ENCODE results near the gene CX3CL1. TPM values are rescaled to one million over a fixed set of nuclear protein-coding genes. Genes with fewer than 3 reads are reported as not detected.

The CX3CL1 gene
- total RNA-seq, 4 donors from 2014 or later: 1.7 to 13.5 (median 1.8) TPM; not detected in 1

DNA sequence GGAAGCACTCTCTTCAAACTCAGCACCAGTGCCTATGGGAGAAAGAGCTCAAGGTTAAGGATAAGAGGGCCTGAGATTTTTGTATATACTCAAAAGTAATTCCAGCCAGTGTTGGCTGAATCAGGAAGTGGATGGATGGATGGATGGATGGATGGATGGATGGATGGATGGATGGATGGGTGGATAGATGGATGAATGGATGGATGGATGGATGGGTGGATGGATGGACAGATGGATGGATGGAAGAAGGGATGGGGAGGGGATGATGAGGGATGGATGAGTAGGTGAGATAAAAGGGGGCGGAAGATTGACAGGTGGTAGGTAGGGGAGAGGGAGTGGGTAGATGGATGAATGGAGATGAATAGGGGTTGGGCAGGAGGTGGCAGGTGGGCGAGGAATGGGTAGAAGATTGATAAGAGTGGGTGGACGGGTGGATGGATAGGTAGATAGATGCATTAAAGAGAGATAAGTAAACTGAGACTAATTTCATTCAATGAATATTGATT is 4.1 kb downstream of the CX3CL1 start:
- no peaks in the 10 kb centered on the region for H3K36me3 ChIP-seq
- no peaks in the 10 kb centered on the region for H3K9me3 ChIP-seq
- H3K27ac ChIP-seq: no peak overlapping the region
- in situ Hi-C loops (cut with MboI; ENCODE audit: low pct_ligation_motif_present in 1 of 4, low pct_unique_long_range_greater_than_20kb in 1 of 4, low sequenced_read_pairs in 3 of 4) (no loop called here), intact Hi-C loops (cut with DNase I; ENCODE audit: low total_unique reads) (no loop called here)
- no peaks in the 10 kb centered on the region for H3K27me3 ChIP-seq
- peaks cover 7 to 31% (median 14%) of the 10 kb centered on the region in 4 donors for H3K4me1 ChIP-seq
- H3K4me3 ChIP-seq: no peak overlapping the region
- 83 to 93% methylated on average over 3 of the region's 3 CpGs for WGBS, 2 donors (ENCODE audit: low coverage in 1 of 2)
- TF ChIP-seq, protein P1, sequence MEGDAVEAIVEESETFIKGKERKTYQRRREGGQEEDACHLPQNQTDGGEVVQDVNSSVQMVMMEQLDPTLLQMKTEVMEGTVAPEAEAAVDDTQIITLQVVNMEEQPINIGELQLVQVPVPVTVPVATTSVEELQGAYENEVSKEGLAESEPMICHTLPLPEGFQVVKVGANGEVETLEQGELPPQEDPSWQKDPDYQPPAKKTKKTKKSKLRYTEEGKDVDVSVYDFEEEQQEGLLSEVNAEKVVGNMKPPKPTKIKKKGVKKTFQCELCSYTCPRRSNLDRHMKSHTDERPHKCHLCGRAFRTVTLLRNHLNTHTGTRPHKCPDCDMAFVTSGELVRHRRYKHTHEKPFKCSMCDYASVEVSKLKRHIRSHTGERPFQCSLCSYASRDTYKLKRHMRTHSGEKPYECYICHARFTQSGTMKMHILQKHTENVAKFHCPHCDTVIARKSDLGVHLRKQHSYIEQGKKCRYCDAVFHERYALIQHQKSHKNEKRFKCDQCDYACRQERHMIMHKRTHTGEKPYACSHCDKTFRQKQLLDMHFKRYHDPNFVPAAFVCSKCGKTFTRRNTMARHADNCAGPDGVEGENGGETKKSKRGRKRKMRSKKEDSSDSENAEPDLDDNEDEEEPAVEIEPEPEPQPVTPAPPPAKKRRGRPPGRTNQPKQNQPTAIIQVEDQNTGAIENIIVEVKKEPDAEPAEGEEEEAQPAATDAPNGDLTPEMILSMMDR (IDR thresholded peaks at IDR 0.05): no peak
- TF ChIP-seq POLR2AphosphoS5 (IDR thresholded peaks at IDR 0.05) (no peak), POLR2A (IDR thresholded peaks at IDR 0.05) (no peak), EP300 (IDR thresholded peaks at IDR 0.05; ENCODE audit: low read depth) (no peak)
- no peak for DNase-seq

DNA sequence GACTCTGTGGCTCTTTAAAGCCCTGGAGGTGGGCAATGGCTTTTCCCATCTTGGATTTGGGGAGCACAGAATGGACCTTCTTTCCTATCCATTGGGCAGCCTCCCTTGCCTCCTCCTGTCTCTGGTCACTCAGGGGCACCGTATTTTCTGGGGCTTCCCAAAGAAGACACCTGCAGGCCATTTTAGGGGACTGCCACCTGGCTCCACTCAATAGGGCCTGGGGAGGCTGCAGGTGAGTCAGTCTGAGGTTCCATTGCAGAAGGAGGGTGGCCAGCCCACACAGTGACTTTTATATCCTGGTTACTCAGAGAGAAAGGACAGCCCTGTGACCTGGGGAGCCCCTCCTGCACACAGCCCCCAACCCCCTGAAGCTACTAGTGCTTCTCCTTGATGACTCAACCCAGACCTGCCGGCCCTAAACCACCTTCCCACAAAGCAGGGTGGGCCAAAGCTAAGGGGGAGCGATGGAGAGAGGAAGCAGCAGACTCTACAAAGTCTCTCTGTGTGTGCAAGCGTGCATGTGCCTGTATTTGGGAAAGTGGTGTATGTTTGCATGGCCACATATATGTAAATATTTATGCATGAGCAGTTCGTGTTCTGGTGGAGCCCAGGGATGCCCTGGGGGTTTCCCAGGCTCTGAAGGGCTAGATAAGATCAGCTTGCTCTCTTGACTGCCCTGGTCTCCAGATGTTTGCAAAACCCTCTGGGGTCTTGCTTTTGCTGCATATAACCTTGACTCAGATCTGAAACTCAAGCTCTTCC is 5.0 kb downstream of the CX3CL1 start:
- in situ Hi-C loops (cut with MboI; ENCODE audit: low pct_ligation_motif_present in 1 of 4, low pct_unique_long_range_greater_than_20kb in 1 of 4, low sequenced_read_pairs in 3 of 4) (no loop called here), intact Hi-C loops (cut with DNase I; ENCODE audit: low total_unique reads) (no loop called here)
- Histone ChIP-seq H3K27me3 (no peaks in the 10 kb centered on the region), H3K4me1 (peaks cover 3 to 24% (median 7%) of the 10 kb centered on the region in 4 donors), H3K27ac (peak overlapping the region; percentile 2 to 39 (median 5)), H3K36me3 (no peaks in the 10 kb centered on the region), H3K9me3 (no peaks in the 10 kb centered on the region), H3K4me3 (no peak overlapping the region)
- WGBS, 2 donors (ENCODE audit: low coverage in 1 of 2): 41% methylated on average over 5 of the region's 5 CpGs; no CpG with 5 or more reads in 1 of the 2 donors
- no peak for TF ChIP-seq POLR2AphosphoS5 (IDR thresholded peaks at IDR 0.05)
- TF ChIP-seq, protein P1 (IDR thresholded peaks at IDR 0.05): no peak
- no peak for TF ChIP-seq EP300 (IDR thresholded peaks at IDR 0.05; ENCODE audit: low read depth)
- DNase-seq: no peak

DNA sequence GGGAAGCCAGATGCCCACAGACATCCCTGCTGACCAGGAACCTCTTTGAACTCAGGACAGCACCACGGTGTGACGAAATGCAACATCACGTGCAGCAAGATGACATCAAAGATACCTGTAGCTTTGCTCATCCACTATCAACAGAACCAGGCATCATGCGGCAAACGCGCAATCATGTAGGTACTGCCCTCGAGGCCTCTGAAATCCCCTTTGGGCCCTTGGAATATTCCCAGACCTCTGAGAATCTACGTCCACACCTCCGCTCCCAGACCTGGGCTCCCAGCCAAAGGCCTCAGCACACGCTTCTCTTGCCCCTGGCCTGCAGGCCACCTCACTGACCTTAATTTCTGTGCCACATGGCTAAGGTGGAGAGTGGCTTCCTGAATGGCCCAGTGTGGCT is 7.3 kb downstream of the CX3CL1 start:
- Histone ChIP-seq H3K27ac (no peak overlapping the region), H3K36me3 (no peaks in the 10 kb centered on the region), H3K9me3 (no peaks in the 10 kb centered on the region), H3K27me3 (no peaks in the 10 kb centered on the region), H3K4me3 (no peak overlapping the region), H3K4me1 (peaks cover 9 to 24% (median 11%) of the 10 kb centered on the region in 4 donors)
- intact Hi-C loops (cut with DNase I; ENCODE audit: low total_unique reads): no loop called here
- in situ Hi-C loops (cut with MboI; ENCODE audit: low pct_ligation_motif_present in 1 of 4, low pct_unique_long_range_greater_than_20kb in 1 of 4, low sequenced_read_pairs in 3 of 4): no loop called here
- TF ChIP-seq POLR2A (IDR thresholded peaks at IDR 0.05): no peak
- TF ChIP-seq, protein P1 (IDR thresholded peaks at IDR 0.05): no peak
- no peak for TF ChIP-seq POLR2AphosphoS5 (IDR thresholded peaks at IDR 0.05)
- TF ChIP-seq EP300 (IDR thresholded peaks at IDR 0.05; ENCODE audit: low read depth): no peak
- DNase-seq: no peak
- 89% methylated on average over 10 of the region's 10 CpGs; no CpG with 5 or more reads in 1 of the 2 donors for WGBS, 2 donors (ENCODE audit: low coverage in 1 of 2)

DNA sequence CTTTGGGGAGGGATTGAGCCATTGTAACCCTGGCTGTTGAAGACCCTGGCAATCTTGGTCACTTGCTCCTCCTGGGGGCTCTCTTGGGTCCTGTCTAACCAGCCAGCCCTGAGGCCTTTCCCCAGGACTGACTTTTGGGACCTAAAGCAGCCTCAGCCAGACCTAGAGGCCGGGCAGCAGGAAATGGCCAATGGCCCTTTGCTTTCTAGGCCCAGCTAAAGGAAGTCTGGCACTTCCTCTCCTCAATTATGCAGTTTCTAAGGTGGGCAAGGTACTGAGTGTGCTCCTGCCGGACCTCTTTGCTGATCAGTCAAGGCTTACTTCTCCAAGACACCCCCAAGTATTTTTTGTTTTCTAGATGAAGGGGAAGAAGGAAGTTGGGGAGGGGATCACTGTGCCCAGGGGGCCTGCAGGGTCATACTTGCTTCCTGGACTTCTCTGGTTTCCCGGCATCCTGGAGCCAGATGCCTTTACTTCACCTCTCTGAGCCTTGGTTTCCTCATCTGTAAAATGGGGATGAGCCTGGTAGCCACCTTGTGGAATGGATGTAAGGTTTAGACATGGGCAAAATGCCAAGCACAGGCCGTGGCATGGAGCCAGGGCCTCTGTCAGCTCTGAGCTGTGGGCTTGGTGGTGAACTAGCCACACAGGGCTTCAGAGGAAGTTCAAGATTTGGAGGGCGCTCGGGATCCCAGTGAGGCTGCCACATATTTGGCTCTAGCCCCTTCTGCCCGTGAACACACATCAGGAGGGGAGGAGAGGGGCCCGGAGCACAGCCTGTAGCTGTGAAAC is 8.6 kb downstream of the CX3CL1 start:
- no peaks in the 10 kb centered on the region for H3K36me3 ChIP-seq
- intact Hi-C loops (cut with DNase I; ENCODE audit: low total_unique reads): no loop called here
- H3K27me3 ChIP-seq: no peaks in the 10 kb centered on the region
- no peak overlapping the region for H3K4me3 ChIP-seq
- in situ Hi-C loops (cut with MboI; ENCODE audit: low pct_ligation_motif_present in 1 of 4, low pct_unique_long_range_greater_than_20kb in 1 of 4, low sequenced_read_pairs in 3 of 4): no loop called here
- no peak for DNase-seq
- WGBS, 2 donors (ENCODE audit: low coverage in 1 of 2): 51% methylated on average over 8 of the region's 8 CpGs; no CpG with 5 or more reads in 1 of the 2 donors
- no peaks in the 10 kb centered on the region for H3K9me3 ChIP-seq
- no peak overlapping the region for H3K27ac ChIP-seq
- no peak for TF ChIP-seq EP300 (IDR thresholded peaks at IDR 0.05; ENCODE audit: low read depth)
- TF ChIP-seq POLR2AphosphoS5 (IDR thresholded peaks at IDR 0.05): no peak
- TF ChIP-seq, protein P1 (IDR thresholded peaks at IDR 0.05): no peak
- no peak for TF ChIP-seq POLR2A (IDR thresholded peaks at IDR 0.05)
- H3K4me1 ChIP-seq: peaks cover 9 to 29% (median 12%) of the 10 kb centered on the region in 4 donors
